Measurements from ENCODE around the gene PDCD6IP.

PDCD6IP gene

DNA sequence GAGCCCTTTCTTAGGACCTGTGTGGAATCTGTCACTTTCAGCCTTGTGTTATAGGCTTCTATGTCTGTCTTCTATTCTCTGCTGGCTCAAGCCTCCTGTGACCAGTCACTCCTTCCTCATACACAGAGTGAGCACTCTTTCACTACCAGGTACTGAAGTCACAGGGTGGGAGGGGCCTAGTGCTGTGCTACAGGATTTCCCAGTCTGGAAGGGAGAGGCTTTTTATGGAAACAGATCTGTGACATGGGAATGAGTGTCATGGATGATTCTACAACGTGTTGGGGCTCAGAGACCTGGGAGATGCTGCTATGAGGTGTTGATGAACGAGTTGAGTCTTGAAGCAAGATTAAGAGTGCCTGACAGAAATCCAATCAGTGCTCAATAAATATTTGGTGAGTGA, 100.5 kb downstream of the PDCD6IP start:
- DNase-seq = no peak

DNA sequence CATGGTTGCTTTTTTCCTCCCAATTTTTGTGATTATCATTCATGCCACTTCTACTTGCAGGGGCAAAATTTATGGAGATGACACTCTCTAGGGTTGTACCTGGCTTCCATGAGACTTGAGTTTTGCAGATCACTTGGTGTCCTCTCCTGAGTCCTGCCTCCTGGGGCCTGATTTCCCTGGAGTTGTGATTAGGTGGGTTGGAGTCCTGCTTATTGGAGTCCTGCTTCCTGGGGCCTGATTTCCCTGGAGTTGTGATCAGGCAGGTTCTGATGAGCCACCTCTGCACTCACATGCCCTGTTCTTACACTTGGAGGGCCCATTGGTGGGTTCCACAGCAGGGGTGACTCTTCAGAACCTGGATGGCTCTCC, 102.0 kb downstream of the PDCD6IP start:
- DNase-seq = no peak

DNA sequence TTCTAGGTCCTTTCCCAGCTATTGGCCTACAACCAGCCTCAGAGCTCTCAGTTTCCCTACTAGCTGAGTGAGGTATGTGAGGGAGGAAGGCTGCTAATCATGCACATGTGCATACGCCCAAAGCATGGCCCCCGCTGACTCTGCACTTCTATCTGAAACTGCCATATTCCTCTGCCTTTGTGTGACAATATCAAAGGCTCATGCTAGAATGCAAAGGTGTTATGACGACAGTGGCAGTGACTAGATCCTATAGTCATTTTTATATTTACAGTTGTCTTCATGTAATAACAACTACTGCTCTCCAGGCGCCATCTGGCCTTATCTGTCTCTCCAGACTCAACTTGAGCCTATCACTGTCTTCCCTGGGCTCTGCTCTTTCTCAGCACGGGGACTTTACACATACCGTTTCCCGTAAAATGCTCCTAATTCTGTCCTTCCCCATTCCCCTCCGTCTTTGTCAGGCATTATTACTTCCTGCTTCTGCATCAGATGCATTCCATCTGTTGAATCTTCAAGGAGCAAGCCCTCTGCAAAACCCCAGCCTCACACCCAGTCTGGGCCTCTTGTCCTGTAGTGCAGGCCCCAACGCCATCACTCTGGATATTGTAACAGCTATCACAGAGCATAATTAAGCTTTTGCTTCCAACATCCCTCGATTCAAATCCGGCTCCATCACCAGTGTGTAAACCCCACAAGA, 102.5 kb downstream of the PDCD6IP start:
- no peak for DNase-seq

DNA sequence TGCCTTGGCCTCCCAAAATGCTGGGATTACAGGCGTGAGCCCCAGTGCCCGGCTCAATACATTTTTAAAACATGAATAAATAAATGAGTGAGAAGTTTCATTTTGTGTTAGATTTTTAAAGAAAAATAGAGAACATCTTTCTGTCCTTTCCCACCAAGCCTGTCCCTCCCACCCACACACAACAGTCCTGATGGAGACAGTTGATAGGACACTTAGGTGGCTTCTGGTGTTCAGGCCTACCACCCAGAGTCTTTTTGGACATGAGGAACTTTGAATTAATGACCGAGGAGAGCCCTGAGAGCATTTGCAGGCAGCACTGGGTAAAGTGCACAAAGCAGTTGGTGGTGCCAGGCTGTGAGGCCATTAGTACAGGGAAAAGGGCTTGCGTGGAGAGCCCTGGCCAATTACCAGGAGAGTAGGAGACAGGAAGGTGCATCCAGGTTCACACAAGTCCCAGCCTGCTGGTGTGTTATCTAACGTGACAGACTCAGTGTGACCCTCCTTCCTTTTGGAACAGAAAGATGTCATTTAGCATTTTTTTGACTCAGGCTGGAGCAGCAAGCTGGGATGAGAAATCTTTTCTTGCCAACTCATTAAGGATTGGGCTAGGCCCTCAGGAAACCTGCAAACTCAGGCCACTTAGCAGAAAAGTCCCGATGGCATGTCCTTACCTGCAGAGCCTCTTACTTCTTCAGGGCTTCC, 103.6 kb downstream of the PDCD6IP start:
- DNase-seq = no peak

DNA sequence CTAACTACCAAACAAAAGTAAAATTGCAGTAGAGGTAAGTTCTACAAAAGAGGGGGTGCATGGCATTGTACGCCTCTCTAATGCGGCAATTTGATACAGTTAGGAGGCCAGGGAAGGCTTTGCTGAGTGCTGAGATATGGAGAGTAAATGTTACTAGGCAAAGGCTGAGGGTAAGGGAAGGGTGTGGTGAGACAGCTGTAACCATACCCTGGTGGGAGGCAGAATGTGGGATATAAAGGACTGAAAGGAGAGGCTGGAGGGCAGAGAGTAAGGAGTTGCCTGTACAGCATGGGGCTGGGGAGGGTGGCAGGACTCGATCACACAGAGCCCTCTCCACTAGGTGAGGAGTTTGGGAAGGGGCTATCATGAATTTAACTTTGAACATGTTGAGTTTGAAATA, 106.3 kb downstream of the PDCD6IP start:
- DNase-seq = no peak

DNA sequence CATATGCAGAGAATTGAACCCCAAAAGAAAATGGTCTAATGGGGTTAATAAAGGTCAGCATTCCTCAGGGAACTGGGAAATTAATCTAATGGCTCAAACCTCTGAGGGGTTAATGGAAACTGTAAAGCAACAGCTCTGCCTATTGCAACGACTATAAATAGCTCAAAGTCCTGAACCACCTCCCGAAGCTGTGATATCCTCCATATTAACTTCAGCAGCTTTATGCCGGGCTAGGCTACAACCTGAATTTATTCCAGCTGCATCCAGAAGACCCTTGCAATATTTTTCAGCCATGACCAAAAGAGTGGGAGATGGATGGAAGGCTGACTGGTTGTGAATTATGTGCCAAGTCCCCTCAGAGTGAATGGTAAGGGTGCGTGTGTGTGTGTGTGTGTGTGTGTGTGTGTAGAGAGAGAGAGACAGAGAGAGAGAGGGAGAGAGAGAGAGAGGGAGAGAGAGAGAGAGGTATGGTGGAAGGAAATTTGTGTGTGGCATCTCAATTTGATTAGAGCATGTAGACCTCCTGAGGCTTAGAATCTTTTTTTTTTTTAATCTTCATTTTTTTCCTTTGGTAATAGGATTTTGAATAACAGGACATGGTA, 109.9 kb downstream of the PDCD6IP start:
- DNase-seq = no peak

DNA sequence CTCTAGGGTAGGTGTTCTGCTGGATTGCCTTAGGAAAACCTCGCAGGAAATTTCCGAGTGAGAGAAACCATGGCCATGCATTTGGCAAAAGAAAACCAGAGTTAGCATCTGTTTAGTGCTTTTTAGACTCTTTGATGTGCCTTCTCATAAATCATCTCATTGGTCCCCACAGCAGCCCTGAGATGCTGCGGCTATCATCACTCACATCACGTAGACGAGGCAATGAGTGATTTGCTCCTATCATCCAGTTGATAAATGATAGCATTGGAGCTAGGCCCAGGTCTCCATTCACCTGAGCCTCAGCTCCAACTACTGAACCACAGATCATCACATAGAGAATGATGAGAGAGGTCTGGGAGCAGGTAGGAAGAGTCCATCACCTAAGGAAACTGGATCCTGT, 111.1 kb downstream of the PDCD6IP start:
- no peak for DNase-seq

DNA sequence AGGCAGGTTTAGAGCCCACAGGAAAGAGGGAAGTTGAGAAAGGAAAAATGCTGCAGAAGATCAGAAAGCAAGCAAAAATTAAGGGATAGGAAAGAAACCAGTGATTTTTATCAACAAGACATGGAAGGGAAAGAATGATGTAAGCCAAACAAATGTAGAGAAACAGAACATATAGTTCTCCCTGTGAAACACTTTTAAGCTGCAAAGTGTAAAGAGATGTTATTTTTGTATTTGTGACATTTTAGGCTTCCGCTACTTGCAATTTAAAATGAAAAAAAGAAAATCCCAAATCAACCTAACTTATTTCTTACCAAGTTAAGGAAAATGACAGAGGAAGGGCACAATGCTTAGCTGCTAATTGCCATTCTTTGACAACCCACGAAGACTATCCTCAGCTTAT, 111.6 kb downstream of the PDCD6IP start:
- DNase-seq = no peak

DNA sequence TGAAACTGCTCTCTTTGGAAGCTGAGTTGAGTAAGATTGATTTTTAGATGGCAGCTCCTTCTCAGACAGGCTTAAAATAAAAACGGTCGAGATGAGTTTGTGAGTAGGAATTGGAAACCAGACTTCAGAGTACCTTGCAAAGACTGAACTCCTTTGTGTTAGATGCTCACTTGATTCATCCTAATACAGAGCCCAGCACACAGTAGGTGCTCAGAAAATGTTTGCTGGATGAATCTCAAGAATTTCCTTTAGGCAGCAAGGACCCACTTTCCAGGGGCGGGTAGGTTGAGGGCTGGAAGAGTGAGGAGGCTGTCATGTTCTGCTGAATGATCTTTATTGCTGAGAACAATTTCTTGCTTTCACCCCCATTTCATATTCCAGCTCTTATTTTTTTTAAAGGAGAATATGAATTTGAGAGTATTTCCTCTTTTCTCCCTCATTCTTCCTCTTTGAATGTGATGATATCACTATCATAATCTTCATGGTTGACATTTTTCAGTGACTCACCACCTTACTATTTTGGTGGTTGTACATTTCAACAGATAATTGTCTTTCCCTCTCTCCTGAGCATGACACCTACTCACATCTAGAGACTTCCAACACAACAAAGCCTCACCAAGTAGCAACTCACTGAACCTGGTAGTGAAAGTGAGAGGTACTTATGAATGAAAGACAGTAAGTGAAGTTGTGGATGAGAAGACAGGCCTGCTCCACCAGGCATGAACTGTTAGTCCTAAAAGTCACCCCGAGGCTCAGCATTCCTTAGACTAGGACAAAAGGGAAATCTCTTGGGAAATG, 113.3 kb downstream of the PDCD6IP start:
- no peak for DNase-seq

DNA sequence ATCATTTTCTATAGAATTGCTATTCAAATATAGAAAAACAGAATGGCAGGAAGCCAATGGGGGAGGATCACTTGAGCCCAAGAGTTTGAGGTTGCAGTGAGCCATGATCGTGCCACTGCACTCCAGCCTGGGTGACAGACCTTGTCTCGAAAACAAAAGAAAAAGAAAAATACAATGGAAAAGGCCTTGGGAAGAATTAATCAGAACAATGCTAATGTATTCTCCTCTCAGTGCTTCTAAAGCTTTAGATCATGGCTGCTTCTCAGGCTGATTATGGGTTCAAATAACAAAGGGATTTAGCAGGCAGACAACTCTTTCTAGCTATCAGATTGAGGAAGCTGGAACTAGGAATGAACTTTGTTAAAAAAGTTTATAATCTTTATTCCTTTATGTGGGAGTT, 115.8 kb downstream of the PDCD6IP start:
- no peak for DNase-seq

DNA sequence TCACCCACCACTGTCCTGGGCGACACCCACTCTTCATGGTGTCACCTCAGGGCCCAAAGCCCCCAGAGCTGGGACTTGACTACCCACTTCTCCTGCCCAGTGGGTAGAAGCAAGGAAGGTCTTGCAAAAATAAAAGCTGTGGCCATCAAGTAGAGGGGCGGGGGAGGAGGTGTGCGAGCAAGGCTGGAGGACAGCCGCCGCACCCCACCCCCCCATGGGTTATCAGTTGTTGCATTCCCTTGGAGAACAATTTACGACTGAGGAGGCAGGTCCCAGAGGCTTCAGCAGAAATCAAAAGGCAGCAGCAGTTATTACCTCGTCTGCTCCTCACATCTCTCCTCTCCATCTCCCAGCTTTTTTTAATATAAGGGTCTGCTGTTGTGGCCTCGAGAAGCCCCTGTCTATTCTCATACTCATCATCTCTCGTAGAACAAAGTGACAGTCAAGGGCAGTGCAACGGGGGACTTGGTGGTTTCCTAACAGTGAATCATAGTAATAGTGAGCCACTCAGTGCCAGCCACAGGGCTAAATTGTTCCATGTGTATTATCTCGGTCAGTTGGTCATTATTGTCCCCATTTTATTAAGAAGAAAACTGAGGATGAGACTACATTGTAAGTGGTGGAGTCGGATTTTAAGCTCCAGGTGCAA, 116.4 kb downstream of the PDCD6IP start:
- DNase-seq = no peak

DNA sequence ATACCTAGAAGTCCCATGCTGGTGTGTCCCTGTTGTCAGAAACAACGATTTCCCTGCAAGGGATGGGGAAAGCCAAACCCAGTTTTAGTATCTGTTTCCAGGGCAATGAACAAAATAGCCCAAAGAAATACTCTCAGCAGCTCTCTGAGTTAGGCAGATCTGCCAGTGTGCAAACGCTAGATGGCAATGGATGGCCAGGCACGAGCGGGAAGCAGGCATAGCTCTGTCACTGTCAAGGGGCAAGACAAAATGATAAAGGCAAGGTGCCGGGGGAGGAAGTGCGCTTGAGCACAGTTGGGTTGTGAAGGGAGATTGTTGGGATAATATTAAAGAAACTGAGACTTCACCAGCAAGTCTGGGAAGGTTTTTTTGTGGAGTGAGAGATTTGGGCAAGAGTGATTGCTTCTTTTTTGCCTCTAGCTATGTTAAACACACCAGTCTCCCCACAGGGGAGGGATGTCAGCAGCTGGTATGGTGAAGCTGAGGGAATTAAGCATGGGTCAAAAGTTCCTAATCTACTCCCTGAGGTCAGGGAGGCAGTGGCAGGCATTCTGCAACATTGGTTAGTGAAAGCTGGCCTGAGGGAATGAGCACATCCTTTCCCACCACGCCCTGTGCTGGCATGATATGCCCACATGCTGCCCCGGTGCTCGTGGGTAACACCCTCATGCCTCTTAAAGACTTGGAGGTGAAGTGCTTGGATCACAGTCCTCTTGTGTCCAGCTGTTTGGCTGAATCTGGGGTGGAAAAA, 117.5 kb downstream of the PDCD6IP start:
- DNase-seq = no peak

DNA sequence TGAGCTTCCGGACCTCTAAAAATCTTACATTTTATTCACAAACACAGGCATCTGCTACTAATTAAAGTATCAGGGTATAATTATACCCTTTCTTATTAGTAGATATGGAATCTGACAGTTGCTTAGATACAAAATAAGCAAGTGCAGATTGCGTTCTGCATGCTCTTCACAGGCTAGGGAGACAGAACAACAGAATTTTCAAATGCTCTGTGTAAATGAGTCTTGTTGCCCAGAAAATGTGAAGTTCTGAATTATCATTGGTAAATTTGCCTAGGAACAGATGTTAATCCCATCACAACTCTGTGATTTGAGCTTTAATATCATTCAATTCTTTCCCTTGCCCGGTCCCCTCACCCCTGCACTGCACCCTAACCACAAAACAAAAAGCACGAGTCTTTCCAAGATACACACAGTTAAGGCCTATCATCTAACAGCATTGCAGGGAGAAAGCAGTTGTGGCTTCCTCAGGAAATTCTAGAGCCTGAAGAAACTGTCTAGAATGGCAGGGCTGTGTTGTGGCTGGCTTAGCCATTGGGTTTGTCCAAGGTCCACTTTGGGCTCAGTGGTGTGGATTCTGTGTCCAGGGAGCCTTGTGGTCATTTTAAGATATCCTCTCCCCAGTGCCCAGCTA, 119.8 kb downstream of the PDCD6IP start:
- no peak for DNase-seq

Data from DMS79 treated with DMSO at 0.1 percent for 48 hours (cell line).